K562 (cell line): ENCODE data around the gene NUAK2. TPM values are rescaled to one million over a fixed set of nuclear protein-coding genes. Genes with fewer than 3 reads are reported as not detected.

Experiments used
- CREB3L1 ChIP-seq: fragments of 450-650 bp; IDR thresholded peaks from 2 replicates; pipeline ENCODE4 v1.6.1; 2014; ENCODE audit warnings: low read depth, mild to moderate bottlenecking, moderate library complexity, borderline replicate concordance
- DPF2 ChIP-seq: fragments of 450-650 bp; IDR thresholded peaks from 2 replicates; pipeline ENCODE4 v1.6.1; 2016
- EWSR1 ChIP-seq: fragments of 450-650 bp; IDR thresholded peaks from 2 replicates; pipeline ENCODE4 v1.6.1; 2018; ENCODE audit warnings: borderline replicate concordance, mild to moderate bottlenecking, low read depth, moderate library complexity; ENCODE audit not compliant: partially characterized antibody
- GATAD2A ChIP-seq: fragments of 450-650 bp; IDR thresholded peaks from 2 replicates; pipeline ENCODE4 v1.6.1; 2017
- GTF2A2 ChIP-seq: IDR thresholded peaks from 2 replicates; pipeline ENCODE4 v1.6.1; 2016; ENCODE audit warnings: mild to moderate bottlenecking, missing genetic modification characterization, missing compliant biosample characterization
- HNRNPK ChIP-seq: fragments of 200-400 bp; formaldehyde crosslinking; IDR thresholded peaks from one replicate; pipeline ENCODE4 v1.6.1; 2018; ENCODE audit warnings: mild to moderate bottlenecking, low read depth, low read length; ENCODE audit not compliant: poor library complexity, severe bottlenecking
- JUN ChIP-seq, 2 experiments: sonication (generic) in 1 of 2; formaldehyde crosslinking in 1 of 2; IDR thresholded peaks; 2 replicates each; pipeline versions ENCODE4 v1.6.1 to v1.8.0; 2012 to 2022; ENCODE audit warnings: borderline replicate concordance in 2 of 2, mild to moderate bottlenecking in 2 of 2, improper control_type of control experiment in 1 of 2, low read depth in 1 of 2, low read length in 1 of 2, missing genetic modification reagents in 1 of 2
- MTF1 ChIP-seq: fragments of 250-450 bp; sonication (Bioruptor Pico); IDR thresholded peaks from 2 replicates; pipeline ENCODE4 v1.9.0; 2021; ENCODE audit warnings: moderate library complexity, mild to moderate bottlenecking, inconsistent platforms, borderline replicate concordance
- NEUROD1 ChIP-seq: fragments of 150-350 bp; IDR thresholded peaks from 2 replicates; pipeline ENCODE4 v1.6.1; 2014; ENCODE audit warnings: borderline replicate concordance, low read length, low read depth; ENCODE audit not compliant: partially characterized antibody
- NR2F6 ChIP-seq: fragments of 450-650 bp; formaldehyde crosslinking; IDR thresholded peaks from 2 replicates; pipeline ENCODE4 v1.4.0; 2020; ENCODE audit warnings: mild to moderate bottlenecking
- NRF1 ChIP-seq, 2 experiments: fragments of 450-650 bp; IDR thresholded peaks in 1 of 2; conservative IDR thresholded peaks in 1 of 2; 2 replicates each; pipeline ENCODE4 v1.6.1; 2014; ENCODE audit warnings: mild to moderate bottlenecking in 2 of 2
- RBBP5 ChIP-seq: fragments of 200-600 bp; sonication (generic); IDR thresholded peaks from 2 replicates; pipeline ENCODE4 v1.6.1; 2012; ENCODE audit warnings: borderline replicate concordance, mild to moderate bottlenecking, low read length, control low read depth, inconsistent platforms; ENCODE audit not compliant: insufficient read depth, poor library complexity, severe bottlenecking
- SETDB1 ChIP-seq: IDR thresholded peaks from one replicate; pipeline ENCODE4 v1.6.1; 2012; ENCODE audit warnings: low read length, control low read depth, inconsistent platforms
- SMAD4 ChIP-seq: fragments of 250-450 bp; sonication (Bioruptor Pico); conservative IDR thresholded peaks from 2 replicates; pipeline ENCODE4 v1.8.0; 2021; ENCODE audit warnings: inconsistent platforms, mild to moderate bottlenecking, moderate library complexity
- SMARCA4 ChIP-seq: fragments of 450-650 bp; IDR thresholded peaks from 2 replicates; pipeline ENCODE4 v1.6.1; 2016
- SPI1 ChIP-seq: IDR thresholded peaks from 2 replicates; pipeline ENCODE4 v1.6.1; 2011; ENCODE audit warnings: low read depth, low read length, control low read depth, borderline replicate concordance
- XRCC5 ChIP-seq: fragments of 200-400 bp; formaldehyde crosslinking; IDR thresholded peaks from 2 replicates; pipeline ENCODE4 v1.6.1; 2017; ENCODE audit warnings: low read depth, mild to moderate bottlenecking, low read length
- ZFP30 ChIP-seq: fragments of 250-450 bp; sonication (Bioruptor Pico); IDR thresholded peaks from 2 replicates; pipeline ENCODE4 v1.8.0; 2022; ENCODE audit warnings: moderate library complexity, mild to moderate bottlenecking, inconsistent platforms, borderline replicate concordance
- ZNF239 ChIP-seq: fragments of 250-450 bp; sonication (Bioruptor Pico); IDR thresholded peaks from 2 replicates; pipeline ENCODE4 v1.4.0; 2020; ENCODE audit warnings: mild to moderate bottlenecking
- ZNF384 ChIP-seq: IDR thresholded peaks from 2 replicates; pipeline ENCODE4 v1.6.1; 2012; ENCODE audit warnings: low read depth, low read length, improper control_type of control experiment
- ZNF707 ChIP-seq: fragments of 250-450 bp; sonication (Bioruptor Pico); conservative IDR thresholded peaks from 2 replicates; pipeline ENCODE4 v1.8.0; 2022; ENCODE audit warnings: inconsistent platforms, mild to moderate bottlenecking, moderate library complexity
- polyA plus RNA-seq, 8 experiments: library from polyadenylated mRNA; depleted of rRNA in 4 of 8; stranded (reverse) in 5 of 8; unstranded in 3 of 8; fragments of >200 nt; fragmentation: Nextera tagmentation in 2 of 8; fragmentation: Illumina TruSeq in 1 of 8; extraction: Ambion mirVana in 2 of 8; extraction: Trizol in 1 of 8; gene quantifications; 2 replicates each; pipeline versions ENCODE4 v1.2.1 to v1.2.3, GENCODE V29; 2011 to 2014; ENCODE audit warnings: inconsistent platforms in 1 of 8, missing spikeins in 1 of 8
- total RNA-seq, 7 experiments: library from RNA; depleted of rRNA in 6 of 7; stranded (reverse); fragments of >200 nt in 6 of 7; fragmentation: Illumina TruSeq in 2 of 7; extraction: Trizol in 2 of 7; gene quantifications; 2 replicates each; pipeline versions ENCODE4 v1.2.1 to v1.2.3, GENCODE V29; 2011 to 2021; ENCODE audit warnings: low replicate concordance in 1 of 7
- TF ChIP-seq, protein P1 (sequence below), 3 experiments: fragments of 200-800 bp in 1 of 3; sonication (Bioruptor generic) in 1 of 3; sonication (generic) in 1 of 3; formaldehyde crosslinking in 1 of 3; IDR thresholded peaks; 2 replicates each; pipeline versions ENCODE4 v1.6.1 to v1.8.0; 2016 to 2022; ENCODE audit warnings: mild to moderate bottlenecking in 2 of 3, missing compliant biosample characterization in 2 of 3, missing genetic modification characterization in 2 of 3, missing genetic modification reagents in 1 of 3
- TF ChIP-seq, protein P2 (sequence below): fragments of 250-450 bp; sonication (Bioruptor Pico); IDR thresholded peaks from 2 replicates; pipeline ENCODE4 v1.8.0; 2021; ENCODE audit warnings: moderate library complexity, mild to moderate bottlenecking, inconsistent platforms

The NUAK2 gene
- total and polyA plus RNA-seq, 9 of the 15 experiments (the other 6 are each of a cell fraction or from before 2014, with no cell fraction given): 0.04 to 0.44 (median 0.14) TPM

- TF ChIP-seq, protein P1, sequence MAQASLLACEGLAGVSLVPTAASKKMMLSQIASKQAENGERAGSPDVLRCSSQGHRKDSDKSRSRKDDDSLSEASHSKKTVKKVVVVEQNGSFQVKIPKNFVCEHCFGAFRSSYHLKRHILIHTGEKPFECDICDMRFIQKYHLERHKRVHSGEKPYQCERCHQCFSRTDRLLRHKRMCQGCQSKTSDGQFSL (CRISPR knock-in tag; IDR thresholded peaks at IDR 0.05): peak; percentile 69; the same call in 1 of the 2 replicates
- TF ChIP-seq, protein P1 (tag; IDR thresholded peaks at IDR 0.05): no peak
- TF ChIP-seq GATAD2A (0 out of 2 replicates have a peak, but pooled peaks have one; percentile 53), NRF1 (conservative IDR thresholded peaks at IDR 0.05 in 1 of 2, IDR thresholded peaks at IDR 0.05 in 1 of 2) (peak; percentile 57 to 67), NR2F6 (CRISPR knock-in tag) (no peak), SMARCA4 (no peak), ZNF239 (CRISPR knock-in tag) (no peak), NEUROD1 (no peak), DPF2 (no peak), HNRNPK (no peak), JUN (IDR thresholded peaks at IDR 0.05; ENCODE audit: borderline replicate concordance, low read depth, low read length) (no peak), JUN (CRISPR knock-in tag; IDR thresholded peaks at IDR 0.05; ENCODE audit: borderline replicate concordance) (peak; percentile 81; the same call in 1 of the 2 replicates), SETDB1 (no peak), ZFP30 (CRISPR knock-in tag) (no peak), GTF2A2 (tag) (no peak), EWSR1 (no peak), SPI1 (no peak), ZNF707 (0 out of 2 replicates have a peak, but pooled peaks have one; percentile 43), ZNF384 (no peak), XRCC5 (no peak; the same call in 1 of the 2 replicates), CREB3L1 (peak; percentile 78; the same call in 1 of the 2 replicates), MTF1 (CRISPR knock-in tag) (no peak), RBBP5 (peak; percentile 63), SMAD4 (CRISPR knock-in tag) (peak; percentile 42; the same call in 1 of the 2 replicates)
- TF ChIP-seq, protein P2, sequence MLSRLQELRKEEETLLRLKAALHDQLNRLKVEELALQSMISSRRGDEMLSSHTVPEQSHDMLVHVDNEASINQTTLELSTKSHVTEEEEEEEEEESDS (CRISPR knock-in tag): no peak
Observed at GRCh38 chr1:205321162-205321958, at the start of gene NUAK2 (continued).
